Gastrocnemius medialis (tissue), 4 donors: Measurements from ENCODE around the gene UBE3B.

Experiments
- CTCF ChIP-seq, 5 experiments: fragments of 450-650 bp in 3 of 5; fragments of 200-600 bp in 2 of 5; sonication (generic) in 2 of 5; IDR thresholded peaks in 4 of 5; conservative IDR thresholded peaks in 1 of 5; 1 replicate in 4 of 5; 2 replicates in 1 of 5; pipeline ENCODE4 v1.5.1; 2016 to 2019; ENCODE audit warnings: antibody characterized with exemption in 5 of 5, mild to moderate bottlenecking in 3 of 5, moderate library complexity in 3 of 5
- POLR2A ChIP-seq, 2 donors: fragments of 450-650 bp; IDR thresholded peaks; one replicate each; pipeline ENCODE4 v1.6.1; 2017; ENCODE audit warnings: antibody characterized with exemption in 2 of 2, mild to moderate bottlenecking in 2 of 2, moderate library complexity in 2 of 2

GRCh38 chr12:109580684-109581333, 103.4 kb downstream of the UBE3B start:
- no peak for TF ChIP-seq CTCF (IDR thresholded peaks at IDR 0.05 in 4 of 5, conservative IDR thresholded peaks at IDR 0.05 in 1 of 5)
- no peak for TF ChIP-seq POLR2A (IDR thresholded peaks at IDR 0.05)
